ENCODE measurements around the gene WWOX. TPM values are rescaled to one million over a fixed set of nuclear protein-coding genes. Genes with fewer than 3 reads are reported as not detected.

Gene WWOX
- total RNA-seq, 1 donor from 2014 or later: 29.6 TPM

DNA sequence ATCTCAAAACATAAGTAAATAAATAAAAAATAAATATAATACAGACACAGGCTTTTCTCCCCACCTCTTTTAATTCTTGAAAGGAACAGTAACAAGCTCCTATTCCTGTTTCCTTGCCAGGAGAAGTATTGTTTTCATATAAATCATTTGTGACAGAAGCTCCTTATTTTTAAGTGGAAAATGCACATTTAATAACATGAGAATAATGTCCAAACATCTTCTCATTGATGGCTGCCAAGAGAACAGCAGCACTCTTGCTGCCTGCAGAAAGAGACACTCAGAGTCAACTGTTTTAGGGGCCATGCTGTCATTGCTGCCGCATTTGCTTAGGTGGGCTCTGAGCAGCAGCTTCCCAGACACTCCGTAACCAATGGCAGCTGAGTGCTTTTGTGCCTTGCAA lies 580.1 kb downstream of the WWOX start:
- H3K4me3 ChIP-seq (ENCODE audit: low read depth, low read length): no peak overlapping the region
- DNase-seq (ENCODE audit: low read depth): no peak
- TF ChIP-seq, protein P1, sequence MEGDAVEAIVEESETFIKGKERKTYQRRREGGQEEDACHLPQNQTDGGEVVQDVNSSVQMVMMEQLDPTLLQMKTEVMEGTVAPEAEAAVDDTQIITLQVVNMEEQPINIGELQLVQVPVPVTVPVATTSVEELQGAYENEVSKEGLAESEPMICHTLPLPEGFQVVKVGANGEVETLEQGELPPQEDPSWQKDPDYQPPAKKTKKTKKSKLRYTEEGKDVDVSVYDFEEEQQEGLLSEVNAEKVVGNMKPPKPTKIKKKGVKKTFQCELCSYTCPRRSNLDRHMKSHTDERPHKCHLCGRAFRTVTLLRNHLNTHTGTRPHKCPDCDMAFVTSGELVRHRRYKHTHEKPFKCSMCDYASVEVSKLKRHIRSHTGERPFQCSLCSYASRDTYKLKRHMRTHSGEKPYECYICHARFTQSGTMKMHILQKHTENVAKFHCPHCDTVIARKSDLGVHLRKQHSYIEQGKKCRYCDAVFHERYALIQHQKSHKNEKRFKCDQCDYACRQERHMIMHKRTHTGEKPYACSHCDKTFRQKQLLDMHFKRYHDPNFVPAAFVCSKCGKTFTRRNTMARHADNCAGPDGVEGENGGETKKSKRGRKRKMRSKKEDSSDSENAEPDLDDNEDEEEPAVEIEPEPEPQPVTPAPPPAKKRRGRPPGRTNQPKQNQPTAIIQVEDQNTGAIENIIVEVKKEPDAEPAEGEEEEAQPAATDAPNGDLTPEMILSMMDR (conservative IDR thresholded peaks at IDR 0.05; ENCODE audit: low read depth, low read length): no peak

DNA sequence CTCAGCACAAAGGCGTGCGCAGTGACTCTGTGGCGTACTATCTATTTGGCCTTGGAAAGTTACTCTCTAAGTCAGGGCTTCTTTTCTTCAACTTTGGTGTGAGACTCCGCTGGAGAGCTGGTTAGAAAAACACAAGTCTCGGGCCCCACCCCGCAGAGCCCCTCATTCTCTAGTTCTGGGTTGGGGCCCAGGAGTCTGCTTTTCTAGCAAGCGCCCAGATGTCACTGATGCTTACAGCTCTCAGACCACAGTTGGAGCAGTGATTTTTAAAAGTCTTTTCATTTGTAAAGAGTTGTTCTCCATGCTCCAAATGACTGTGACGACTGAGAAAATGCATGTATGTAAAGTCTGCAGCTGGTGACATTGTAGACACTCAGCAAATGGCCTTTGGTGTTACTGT lies 582.3 kb downstream of the WWOX start:
- TF ChIP-seq, protein P1 (conservative IDR thresholded peaks at IDR 0.05; ENCODE audit: low read depth, low read length): no peak
- H3K4me3 ChIP-seq (ENCODE audit: low read depth, low read length): no peak overlapping the region
- no peak for DNase-seq (ENCODE audit: low read depth)

DNA sequence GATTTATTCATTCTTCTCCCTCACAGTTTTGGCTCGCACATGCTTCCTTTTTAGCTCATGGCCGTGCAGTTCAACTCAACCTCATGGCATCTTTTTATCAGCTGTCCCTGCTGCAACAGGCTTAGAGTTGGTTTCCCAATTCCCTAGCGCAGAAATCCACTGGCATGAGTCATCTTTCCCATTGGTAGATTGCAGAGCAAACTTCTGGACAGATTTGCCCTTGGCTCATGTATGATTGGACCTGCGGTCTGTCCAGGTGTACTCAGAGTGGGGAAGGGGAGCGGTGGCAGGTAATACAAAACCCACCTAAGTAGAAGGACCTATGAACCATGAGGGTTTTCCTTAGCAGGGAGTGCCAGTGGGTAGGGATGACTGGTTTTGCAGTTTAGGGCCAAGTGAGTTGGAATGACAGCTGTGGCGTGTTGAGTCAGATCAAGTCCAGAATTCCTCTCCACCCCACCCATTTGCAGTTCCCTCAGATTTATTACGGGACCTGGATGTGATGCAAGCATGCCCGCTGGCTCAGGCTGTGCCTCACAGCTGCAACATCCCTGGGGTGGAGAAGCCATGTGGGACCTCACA lies 584.7 kb downstream of the WWOX start:
- no peak overlapping the region for H3K4me3 ChIP-seq (ENCODE audit: low read depth, low read length)
- DNase-seq (ENCODE audit: low read depth): no peak
- TF ChIP-seq, protein P1 (conservative IDR thresholded peaks at IDR 0.05; ENCODE audit: low read depth, low read length): no peak

DNA sequence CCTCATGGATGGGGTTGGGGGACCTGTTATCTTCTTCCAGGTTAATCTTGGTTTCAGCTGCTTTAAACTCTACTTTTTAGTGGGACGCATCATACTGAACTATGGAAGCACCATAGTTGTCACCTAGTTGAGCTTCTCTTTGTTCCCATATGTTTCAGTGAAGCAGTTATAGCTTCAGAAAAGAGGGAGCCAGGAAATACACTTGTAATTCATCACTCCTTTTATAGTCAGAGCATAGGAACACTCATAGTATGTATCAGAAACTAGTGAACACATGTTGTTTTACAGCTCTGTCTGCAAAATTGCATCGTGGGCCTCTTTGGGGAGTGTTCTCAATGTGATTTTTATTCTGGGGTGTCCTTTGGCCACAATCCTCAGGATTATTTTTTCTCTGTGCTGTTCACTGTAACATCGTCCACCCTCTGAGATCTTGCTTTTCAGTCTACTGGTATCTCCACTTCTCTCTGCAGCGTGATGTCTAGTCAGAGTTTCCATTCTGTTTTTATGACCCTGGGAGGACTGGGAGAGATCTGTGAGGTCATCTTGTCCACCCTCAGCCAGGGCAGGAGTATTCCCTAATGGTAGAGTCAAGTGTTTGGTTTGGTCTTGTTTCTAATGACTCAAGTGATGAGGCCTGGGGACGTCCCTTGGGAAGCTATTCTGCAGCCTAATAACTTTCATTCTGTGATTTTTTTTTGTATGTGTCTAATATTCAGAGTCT lies 585.4 kb downstream of the WWOX start:
- TF ChIP-seq, protein P1 (conservative IDR thresholded peaks at IDR 0.05; ENCODE audit: low read depth, low read length): no peak
- no peak for DNase-seq (ENCODE audit: low read depth)
- H3K4me3 ChIP-seq (ENCODE audit: low read depth, low read length): no peak overlapping the region

DNA sequence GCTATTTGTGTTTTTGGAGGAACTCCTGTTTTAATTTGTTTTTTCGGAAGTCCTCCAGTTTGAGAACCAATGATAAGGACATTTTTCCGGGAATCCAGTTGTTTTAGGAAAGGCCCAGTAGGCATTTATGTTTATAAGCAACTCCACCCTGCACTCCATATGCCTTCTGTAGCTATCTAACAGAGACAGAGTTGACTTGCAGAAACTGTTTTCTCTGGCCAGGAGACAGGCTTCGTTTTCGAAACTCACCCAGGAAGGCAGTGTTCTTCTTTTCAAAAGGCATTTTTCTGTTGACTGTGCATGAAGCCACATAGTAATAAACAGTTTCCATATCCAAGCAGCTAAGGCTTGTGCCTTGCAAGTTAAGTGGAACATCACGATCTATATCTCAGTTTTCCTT lies 587.1 kb downstream of the WWOX start:
- no peak overlapping the region for H3K4me3 ChIP-seq (ENCODE audit: low read depth, low read length)
- no peak for DNase-seq (ENCODE audit: low read depth)
- TF ChIP-seq, protein P1 (conservative IDR thresholded peaks at IDR 0.05; ENCODE audit: low read depth, low read length): no peak

DNA sequence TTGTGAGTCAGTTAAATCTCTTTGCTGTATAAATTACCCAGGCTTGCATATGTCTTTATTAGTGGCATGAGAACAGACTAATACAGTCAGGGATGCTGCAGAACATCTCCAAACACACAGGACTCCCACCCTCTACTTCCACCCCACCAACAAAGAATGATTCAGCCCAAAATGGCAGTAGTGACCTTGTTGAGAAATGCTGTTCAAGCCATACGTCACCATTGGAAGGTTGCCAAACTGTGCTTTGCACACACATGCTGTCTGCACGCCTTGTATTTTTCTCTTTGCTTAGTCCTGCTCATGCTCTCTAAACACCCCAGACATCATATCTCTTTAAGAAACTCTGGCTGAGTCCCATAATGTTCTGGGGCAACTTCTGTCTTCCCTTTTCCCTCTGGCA lies 589.6 kb downstream of the WWOX start:
- TF ChIP-seq, protein P1 (conservative IDR thresholded peaks at IDR 0.05; ENCODE audit: low read depth, low read length): no peak
- DNase-seq (ENCODE audit: low read depth): no peak
- no peak overlapping the region for H3K4me3 ChIP-seq (ENCODE audit: low read depth, low read length)

DNA sequence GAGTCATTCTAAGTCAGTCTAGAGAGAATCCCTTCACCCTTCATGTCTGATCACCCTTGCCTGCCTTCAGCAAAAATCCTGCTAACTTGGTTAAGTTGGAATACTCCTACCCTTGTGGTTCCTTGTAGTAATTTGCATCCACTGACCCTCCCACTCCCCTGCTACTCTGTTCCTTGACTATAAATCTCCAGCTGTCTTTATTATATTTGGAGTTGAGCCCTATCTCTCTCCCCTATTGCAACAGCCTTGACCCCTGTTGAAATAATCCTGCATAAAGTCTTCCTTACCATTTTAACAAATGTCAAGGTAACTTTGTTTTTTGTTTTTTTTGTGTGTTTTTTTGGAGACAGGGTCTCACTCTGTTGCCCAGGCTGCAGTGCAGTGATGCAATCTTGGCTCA lies 590.1 kb downstream of the WWOX start:
- H3K4me3 ChIP-seq (ENCODE audit: low read depth, low read length): no peak overlapping the region
- TF ChIP-seq, protein P1 (conservative IDR thresholded peaks at IDR 0.05; ENCODE audit: low read depth, low read length): no peak
- no peak for DNase-seq (ENCODE audit: low read depth)

Measured in epithelial cell of proximal tubule (primary cell).